Measurements from ENCODE around the gene TENT5C.

Gene TENT5C

GRCh38 chr1:117636637-117637425, 31.0 kb downstream of the TENT5C start:
- no peak for DNase-seq

- DNase-seq: no peak
Measured at GRCh38 chr1:117638141-117638540, 32.3 kb downstream of the TENT5C start.

- DNase-seq: no peak
Measured at GRCh38 chr1:117638759-117639158, 32.9 kb downstream of the TENT5C start.

- DNase-seq: no peak
Measured at GRCh38 chr1:117639741-117640140, 33.9 kb downstream of the TENT5C start.

- DNase-seq: no peak
Measured at GRCh38 chr1:117641536-117641935, 35.7 kb downstream of the TENT5C start.

GRCh38 chr1:117642963-117643362, 37.1 kb downstream of the TENT5C start:
- DNase-seq: no peak

- no peak for DNase-seq
Measured at GRCh38 chr1:117643601-117644000, 37.8 kb downstream of the TENT5C start.

- DNase-seq: no peak
Measured at GRCh38 chr1:117644696-117645311, 39.0 kb downstream of the TENT5C start.

- DNase-seq: no peak
Measured at GRCh38 chr1:117645343-117645742, 39.5 kb downstream of the TENT5C start.

- DNase-seq: peak; percentile 71
Measured at GRCh38 chr1:117646007-117646811, 40.4 kb downstream of the TENT5C start.

- DNase-seq: no peak
Measured at GRCh38 chr1:117646956-117647355, 41.1 kb downstream of the TENT5C start.

- no peak for DNase-seq
Measured at GRCh38 chr1:117648015-117648414, 42.2 kb downstream of the TENT5C start.

- no peak for DNase-seq
Measured at GRCh38 chr1:117650840-117651568, 45.2 kb downstream of the TENT5C start.

- DNase-seq: no peak
Measured at GRCh38 chr1:117651616-117652015, 45.8 kb downstream of the TENT5C start.

- no peak for DNase-seq
Measured at GRCh38 chr1:117652421-117652820, 46.6 kb downstream of the TENT5C start.

- DNase-seq: no peak
Measured at GRCh38 chr1:117653195-117653594, 47.3 kb downstream of the TENT5C start.

- no peak for DNase-seq
Measured at GRCh38 chr1:117653732-117654492, 48.1 kb downstream of the TENT5C start.

GRCh38 chr1:117654493-117655219, 48.8 kb downstream of the TENT5C start:
- DNase-seq: no peak

- no peak for DNase-seq
Measured at GRCh38 chr1:117655220-117655577, 49.4 kb downstream of the TENT5C start.

GRCh38 chr1:117656202-117656641, 50.4 kb downstream of the TENT5C start:
- no peak for DNase-seq

- peak; percentile 84 for DNase-seq
Measured at GRCh38 chr1:117657031-117657430, 51.2 kb downstream of the TENT5C start.
